HG03439 (cell line): Measurements from ENCODE around the gene LRRK1.
"Not testable (repeated sequence)": the region's sequence is repeated elsewhere in the genome, so short reads cannot be mapped to it uniquely, and the experiment has no call there.

Experiments used
- ATAC-seq: cut with Tn5 transposase; IDR thresholded peaks from one replicate; pipeline ENCODE4 v1.9.1; 2021; ENCODE audit warnings: mild to moderate bottlenecking, moderate library complexity; ENCODE audit not compliant: unreplicated experiment

Gene LRRK1

GRCh38 chr15:101088271-101088670, 169.1 kb downstream of the LRRK1 start:
- ATAC-seq: no peak

DNA sequence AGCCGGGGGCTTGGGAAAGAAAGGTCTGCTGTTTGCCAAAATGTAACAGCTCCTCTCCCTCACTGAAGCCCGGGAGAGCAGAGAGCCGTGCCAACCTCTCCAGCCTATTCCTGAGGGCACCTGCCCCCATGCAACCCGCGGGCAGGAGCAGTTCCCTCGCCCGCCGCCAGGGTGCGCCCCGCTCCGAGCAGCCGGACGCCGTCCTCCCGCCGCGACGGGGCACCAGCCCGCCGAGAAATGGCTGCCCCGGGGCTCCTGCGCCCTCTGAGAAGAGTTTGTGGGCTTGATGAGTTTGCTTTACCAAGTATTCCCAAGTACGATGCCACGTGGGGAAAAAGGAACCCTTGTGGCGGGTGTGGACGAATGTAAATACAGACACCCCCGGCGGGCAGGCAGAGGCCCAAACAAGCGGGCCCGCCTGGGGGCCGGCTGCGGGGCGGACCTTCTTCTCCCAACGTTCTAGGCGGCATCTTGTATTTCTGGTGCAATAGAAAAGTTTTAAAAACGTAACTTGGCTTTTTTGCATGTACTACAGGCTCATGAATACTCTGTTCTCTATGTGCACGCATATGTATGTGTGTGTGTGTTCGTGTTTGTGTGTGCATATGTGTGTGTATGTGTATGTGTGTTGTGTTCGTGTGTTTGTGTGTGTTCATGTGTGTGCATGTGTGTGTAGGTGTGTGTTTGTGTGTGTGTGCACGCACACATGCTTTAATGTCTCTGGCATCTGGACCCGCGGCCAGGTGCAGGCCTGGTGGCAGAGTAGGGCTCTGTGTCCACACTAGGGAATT, 169.8 kb downstream of the LRRK1 start:
- ATAC-seq: no peak

DNA sequence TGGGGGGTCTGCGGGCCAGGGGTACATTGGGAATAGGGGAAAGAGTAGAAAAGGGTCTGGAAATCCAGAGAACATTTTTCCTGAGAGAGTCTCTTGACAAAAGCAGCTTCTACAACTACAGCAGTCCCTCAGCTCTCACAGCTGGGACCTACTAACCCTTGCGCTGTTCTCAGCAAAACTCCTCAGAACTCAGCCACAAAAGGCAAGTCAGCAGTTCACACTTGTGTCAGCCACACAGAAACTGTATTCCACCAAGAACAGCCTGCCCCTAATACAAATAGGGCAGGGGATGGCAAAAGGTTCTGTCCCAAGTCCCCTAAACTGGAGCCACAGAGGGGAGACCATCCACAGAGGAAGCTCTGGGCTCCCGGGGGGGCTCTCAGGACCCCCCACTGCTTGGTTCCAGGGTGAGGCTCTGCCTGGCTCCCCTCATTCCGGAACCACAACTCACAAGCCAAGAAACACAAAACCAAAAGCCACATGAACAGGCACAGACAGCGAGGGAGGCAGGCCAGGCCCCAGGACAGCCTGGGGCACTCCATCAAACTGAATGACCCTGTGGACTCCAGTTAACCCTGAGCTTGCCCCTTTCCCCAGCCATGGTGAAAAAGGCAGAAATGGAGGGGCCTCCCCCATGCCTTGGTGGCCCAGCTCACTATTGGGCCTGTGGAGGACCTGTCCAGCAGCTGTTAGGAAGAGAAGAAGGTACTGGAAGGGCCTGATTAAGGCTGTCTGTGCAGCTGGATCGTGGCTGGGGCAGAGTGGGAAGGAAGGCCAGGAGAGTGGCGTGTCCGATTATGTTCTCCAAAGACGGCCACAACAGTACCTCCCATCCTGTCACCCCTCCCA, 170.6 kb downstream of the LRRK1 start:
- no peak for ATAC-seq

GRCh38 chr15:101090428-101090790, 171.3 kb downstream of the LRRK1 start:
- no peak for ATAC-seq

GRCh38 chr15:101091080-101092017, 172.2 kb downstream of the LRRK1 start:
- ATAC-seq: no peak

DNA sequence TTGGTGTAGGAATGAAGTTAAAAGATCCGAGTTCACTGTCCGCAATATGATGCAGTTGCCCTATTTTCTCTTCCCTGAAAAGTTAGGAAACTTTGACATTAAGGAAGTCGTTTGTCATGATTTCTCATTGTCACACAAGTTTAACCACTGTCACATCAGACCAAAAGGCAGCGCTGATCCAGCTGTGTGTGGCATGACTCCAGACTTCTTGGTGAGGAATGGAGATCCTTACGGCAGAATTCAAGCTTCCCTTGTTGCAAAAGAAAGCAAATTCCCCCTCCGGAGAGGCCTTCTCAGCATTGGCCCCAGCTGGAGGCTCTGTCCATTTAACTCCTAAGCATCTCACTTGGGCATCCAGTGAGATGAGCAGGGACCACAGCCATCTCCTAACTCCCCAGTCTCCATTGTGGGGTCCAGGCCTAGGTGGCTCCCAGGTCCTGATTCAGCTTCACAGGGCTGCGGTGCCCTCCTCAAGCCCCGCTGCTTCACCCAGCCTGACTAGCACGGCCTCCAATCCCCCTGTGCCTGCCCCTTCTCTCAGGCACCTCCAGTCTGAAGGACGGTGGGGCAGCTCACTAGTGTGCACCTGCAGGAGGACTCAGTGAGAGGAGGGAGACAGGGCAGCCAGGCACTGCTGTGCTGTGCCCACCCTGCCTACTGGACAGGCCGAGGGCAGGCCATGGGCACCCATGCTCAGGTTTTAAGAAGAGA, 173.2 kb downstream of the LRRK1 start:
- no peak for ATAC-seq

GRCh38 chr15:101092867-101093202, 173.7 kb downstream of the LRRK1 start:
- no peak for ATAC-seq

- no peak for ATAC-seq
These were observed 174.8 kb downstream of the LRRK1 start for GRCh38 chr15:101093958-101094357.

DNA sequence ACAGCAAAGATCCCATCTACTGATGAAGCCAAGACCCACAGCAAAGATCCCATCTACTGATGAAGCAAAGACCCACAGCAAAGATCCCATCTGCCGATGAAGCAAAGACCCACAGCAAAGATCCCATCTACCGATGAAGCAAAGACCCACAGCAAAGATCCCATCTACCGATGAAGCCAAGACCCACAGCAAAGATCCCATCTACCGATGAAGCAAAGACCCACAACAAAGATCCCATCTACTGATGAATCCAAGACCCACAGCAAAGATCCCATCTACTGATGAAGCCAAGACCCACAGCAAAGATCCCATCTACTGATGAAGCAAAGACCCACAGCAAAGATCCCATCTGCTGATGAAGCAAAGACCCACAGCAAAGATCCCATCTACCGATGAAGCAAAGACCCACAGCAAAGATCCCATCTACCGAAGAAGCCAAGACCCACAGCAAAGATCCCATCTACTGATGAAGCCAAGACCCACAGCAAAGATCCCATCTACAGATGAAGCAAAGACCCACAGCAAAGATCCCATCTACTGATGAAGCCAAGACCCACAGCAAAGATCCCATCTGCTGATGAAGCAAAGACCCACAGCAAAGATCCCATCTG, 176.7 kb downstream of the LRRK1 start:
- ATAC-seq: not testable (repeated sequence)

DNA sequence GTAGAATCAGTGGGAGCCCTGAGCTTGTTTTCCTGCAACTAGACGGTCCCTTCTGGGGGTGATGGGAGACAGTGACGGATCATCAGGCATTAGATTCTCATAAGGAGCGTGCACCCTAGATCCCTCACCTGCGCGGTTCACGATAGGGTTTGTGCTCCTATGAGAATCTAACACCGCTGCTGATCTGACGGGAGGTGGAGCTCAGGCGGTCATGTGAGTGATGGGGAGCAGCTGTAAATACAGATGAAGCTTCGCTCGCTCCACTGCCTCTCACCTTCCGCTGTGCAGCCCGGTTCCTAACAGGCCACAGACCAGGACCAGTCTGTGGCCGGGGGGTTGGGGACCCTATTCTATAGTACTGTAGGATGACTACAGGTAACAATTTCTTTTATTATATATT, 178.0 kb downstream of the LRRK1 start:
- ATAC-seq: no peak

DNA sequence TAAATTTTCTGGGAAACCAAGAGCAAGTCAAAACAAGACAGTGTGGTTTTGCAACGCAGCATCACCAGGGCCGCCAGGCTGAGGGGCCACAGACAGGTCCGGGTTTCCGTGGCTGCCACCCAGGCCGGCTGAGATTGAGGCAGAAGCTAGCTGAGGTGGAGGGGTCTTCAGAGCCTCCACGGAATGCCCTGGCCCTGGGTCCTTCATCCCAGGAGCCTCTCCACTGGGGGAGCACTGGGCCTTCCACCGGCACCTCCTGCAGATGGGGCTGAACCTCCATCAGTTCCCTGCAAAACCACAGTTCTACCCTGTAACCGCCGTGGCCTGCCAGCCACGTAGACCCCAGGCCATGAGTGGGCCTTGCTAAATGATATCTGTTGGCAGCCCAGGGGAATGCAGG, 180.0 kb downstream of the LRRK1 start:
- ATAC-seq: no peak

DNA sequence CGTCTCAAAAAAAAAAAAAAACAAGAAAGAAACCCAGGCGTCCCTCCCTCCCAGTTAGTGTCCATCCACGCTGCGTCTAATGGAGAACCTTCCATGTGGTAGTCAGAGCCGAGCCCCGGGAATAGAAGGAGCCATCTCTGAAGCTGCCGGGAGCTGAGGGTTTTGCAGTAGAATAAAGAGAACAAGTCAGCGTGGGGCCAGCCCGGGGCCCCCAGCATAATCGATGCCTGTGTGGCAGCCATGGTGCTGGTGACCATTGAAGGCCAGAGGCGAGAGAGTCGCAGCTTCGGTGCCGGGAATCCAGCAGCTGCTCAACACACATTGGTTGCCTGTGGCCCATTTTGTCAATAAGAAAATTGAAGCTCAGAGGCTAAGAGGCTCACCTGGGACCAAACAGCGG, 181.0 kb downstream of the LRRK1 start:
- no peak for ATAC-seq

GRCh38 chr15:101100593-101101442, 181.7 kb downstream of the LRRK1 start:
- no peak for ATAC-seq

DNA sequence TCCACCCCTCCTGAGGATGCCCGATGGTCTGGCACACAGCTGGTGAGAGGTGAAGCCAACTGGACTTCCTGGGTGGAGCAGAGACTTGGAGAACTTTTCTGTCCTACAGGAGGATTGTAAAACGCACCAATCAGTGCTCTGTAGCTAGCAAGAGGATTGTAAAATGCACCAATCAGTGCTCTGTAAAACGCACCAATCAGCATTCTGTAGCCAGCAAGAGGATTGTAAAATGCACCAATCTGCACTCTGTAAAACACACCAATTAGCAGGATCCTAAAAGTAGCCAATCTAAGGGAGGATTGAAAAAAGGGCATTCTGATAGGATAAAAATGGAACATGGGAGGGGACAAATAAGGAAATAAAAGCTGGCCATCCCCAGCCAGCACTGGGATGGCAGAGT, 182.5 kb downstream of the LRRK1 start:
- no peak for ATAC-seq

GRCh38 chr15:101102746-101103145, 183.6 kb downstream of the LRRK1 start:
- no peak for ATAC-seq

DNA sequence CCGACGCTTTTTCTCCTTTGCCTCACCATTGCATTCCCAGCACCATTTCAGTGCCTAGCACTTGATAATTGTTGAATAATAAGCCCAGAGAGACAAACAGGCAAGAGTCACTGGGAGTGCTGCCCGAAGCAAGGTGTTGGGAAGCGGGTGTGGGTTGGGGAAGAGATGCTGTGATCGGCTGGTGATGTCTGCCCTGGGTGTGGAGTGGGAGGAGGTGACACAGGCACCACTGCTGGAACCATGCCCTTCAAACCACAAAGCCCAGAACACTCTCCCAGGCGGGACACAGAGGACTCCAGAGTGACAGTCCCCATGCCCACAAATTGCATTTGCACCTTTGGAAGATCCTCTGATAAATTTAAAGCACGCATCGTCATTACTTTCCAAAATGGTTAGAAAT, 184.4 kb downstream of the LRRK1 start:
- ATAC-seq: no peak

DNA sequence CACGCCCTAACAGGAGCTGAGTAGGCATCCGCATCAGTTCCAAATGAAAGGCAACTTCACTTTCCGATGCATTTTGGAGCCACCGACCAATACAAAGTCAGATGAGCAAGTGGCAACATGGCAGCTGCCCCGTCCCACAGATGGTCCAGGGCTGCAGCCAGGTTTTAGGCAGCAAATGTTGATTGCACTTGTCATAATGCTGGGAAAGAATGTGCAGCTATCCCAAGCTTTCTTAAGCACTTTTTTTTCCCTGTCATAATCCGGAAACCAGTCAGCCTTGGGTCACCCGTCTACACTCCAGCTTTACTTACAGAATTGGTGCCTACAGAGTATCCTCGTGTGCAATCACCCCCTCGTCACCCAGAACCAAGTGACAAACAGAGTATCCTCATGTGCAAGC, 185.0 kb downstream of the LRRK1 start:
- ATAC-seq: no peak

DNA sequence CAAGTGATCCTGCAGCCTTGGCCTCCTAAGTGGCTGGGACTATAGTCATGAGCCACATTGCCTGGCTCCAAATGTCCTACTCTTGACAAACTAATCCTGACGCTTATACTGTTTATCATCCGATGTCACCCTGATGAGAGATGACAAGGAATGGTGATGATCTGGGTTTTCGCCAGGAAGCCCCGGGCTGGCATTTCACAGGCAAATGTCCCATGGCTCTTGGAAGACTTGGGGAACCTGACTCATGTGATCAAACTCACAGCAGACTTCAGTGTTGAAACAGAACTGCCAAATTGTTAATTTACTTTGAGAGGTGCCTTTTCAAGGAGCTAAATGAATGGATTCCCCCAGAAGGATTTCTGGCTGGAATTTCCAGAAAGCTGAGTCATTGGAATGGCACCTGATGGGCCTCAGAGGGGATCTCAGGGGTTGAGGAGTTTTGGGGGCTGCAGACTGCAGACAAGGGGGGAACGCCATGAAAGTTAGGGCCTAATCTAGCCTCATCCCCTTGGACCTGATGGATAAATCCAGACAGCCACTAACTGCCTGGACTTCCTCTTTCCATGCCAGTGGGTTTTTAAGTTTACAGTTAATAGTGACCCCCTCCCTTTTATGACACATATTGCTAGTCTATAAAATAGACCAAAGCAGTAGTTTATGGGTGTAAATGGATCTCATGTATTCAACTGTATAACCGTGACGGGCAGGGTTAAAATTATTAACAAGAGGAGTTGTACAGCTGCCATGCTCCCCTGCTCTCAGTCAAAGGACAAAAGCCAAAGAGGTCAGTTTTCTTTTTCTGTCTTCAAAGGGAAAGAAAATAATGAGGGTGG, 186.1 kb downstream of the LRRK1 start:
- ATAC-seq: no peak
